NCI-H510A treated with DMSO at 0.1 percent for 48 hours (cell line): ENCODE measurements around the gene TAAR5.
"Not testable (repeated sequence)": the region's sequence is repeated elsewhere in the genome, so short reads cannot be mapped to it uniquely, and the experiment has no call there.

Source experiments
- DNase-seq: peaks from one replicate; lab custom pipeline; 2025; lab: John Stamatoyannopoulos, UW

Gene TAAR5

GRCh38 chr6:132589454-132589853, at the start of gene TAAR5:
TSS of gene TAAR5 (minus strand) at chr6:132589741. CDS start at chr6:132589686, 55 bp downstream.
- DNase-seq = no peak

- DNase-seq = not testable (repeated sequence)
These were observed 47.6 kb upstream of the TAAR5 start for GRCh38 chr6:132637135-132637534.

GRCh38 chr6:132635906-132636305, 46.4 kb upstream of the TAAR5 start:
- not testable (repeated sequence) for DNase-seq

- DNase-seq = not testable (repeated sequence)
These were observed 45.7 kb upstream of the TAAR5 start for GRCh38 chr6:132635288-132635687.

GRCh38 chr6:132634796-132635195, 45.3 kb upstream of the TAAR5 start:
- no peak for DNase-seq

- DNase-seq = no peak
These were observed 43.8 kb upstream of the TAAR5 start for GRCh38 chr6:132633362-132633761.

- no peak for DNase-seq
These were observed 34.6 kb upstream of the TAAR5 start, which contains the start of gene TAAR2 for GRCh38 chr6:132624175-132624574. TSS of gene TAAR2 (minus strand) at chr6:132624275. CDS start at chr6:132624275, 0 bp downstream.

GRCh38 chr6:132623106-132623845, 33.7 kb upstream of the TAAR5 start:
- no peak for DNase-seq

GRCh38 chr6:132616677-132617076, 27.1 kb upstream of the TAAR5 start:
- no peak for DNase-seq

GRCh38 chr6:132614554-132614953, 25.0 kb upstream of the TAAR5 start:
- DNase-seq = no peak

GRCh38 chr6:132612449-132613108, 23.0 kb upstream of the TAAR5 start:
- DNase-seq = no peak

- DNase-seq = no peak
These were observed 22.1 kb upstream of the TAAR5 start for GRCh38 chr6:132611616-132612015.

GRCh38 chr6:132607544-132608233, 18.1 kb upstream of the TAAR5 start:
- DNase-seq = no peak

- no peak for DNase-seq
These were observed 15.2 kb upstream of the TAAR5 start for GRCh38 chr6:132604635-132605152.

GRCh38 chr6:132600900-132601299, 11.4 kb upstream of the TAAR5 start:
- DNase-seq = not testable (repeated sequence)

- DNase-seq = no peak
These were observed 8.9 kb upstream of the TAAR5 start for GRCh38 chr6:132598473-132598872.

- no peak for DNase-seq
These were observed 6.7 kb upstream of the TAAR5 start for GRCh38 chr6:132596201-132596600.

GRCh38 chr6:132592855-132593254, 3.3 kb upstream of the TAAR5 start:
- DNase-seq = no peak

- DNase-seq = no peak
These were observed 821 bp upstream of the TAAR5 start for GRCh38 chr6:132590362-132590761.

GRCh38 chr6:132587424-132587823, 2.1 kb downstream of the TAAR5 start:
- DNase-seq = no peak

- DNase-seq = no peak
These were observed 4.8 kb downstream of the TAAR5 start for GRCh38 chr6:132584698-132585097.

GRCh38 chr6:132571774-132572173, 17.8 kb downstream of the TAAR5 start:
- DNase-seq = no peak
